Neural cell (in vitro differentiated cells): Measurements from ENCODE around the gene NAMPT. TPM values are rescaled to one million over a fixed set of nuclear protein-coding genes. Genes with fewer than 3 reads are reported as not detected.

Experiments
- H2AFZ ChIP-seq: fragments of 200-600, 300-800 bp; sonication (generic), shearing (Covaris generic); 2 replicates; pipeline ENCODE4 v1.6.0; 2014; ENCODE audit warnings: low read depth, mild to moderate bottlenecking, antibody characterized with exemption, low read length, moderate library complexity
- H3F3A ChIP-seq: fragments of 200-600 bp; shearing (Covaris generic); 2 replicates; pipeline ENCODE4 v1.6.1; 2016; ENCODE audit warnings: mild to moderate bottlenecking, moderate library complexity, mixed read lengths, antibody characterized with exemption, low read length; ENCODE audit not compliant: insufficient read depth, poor library complexity, severe bottlenecking
- H3K27ac ChIP-seq: fragments of 200-600, 300-800 bp; sonication (generic), shearing (Covaris generic); 2 replicates; pipeline ENCODE4 v1.5.1; 2014; ENCODE audit warnings: mild to moderate bottlenecking, low read length, moderate library complexity
- H3K27me3 ChIP-seq: fragments of 300-800, 200-600 bp; sonication (generic), shearing (Covaris generic); 2 replicates; pipeline ENCODE4 v1.6.0; 2014; ENCODE audit warnings: mild to moderate bottlenecking, low read depth, low read length, moderate library complexity; ENCODE audit not compliant: insufficient read depth
- H3K36me3 ChIP-seq: fragments of 300-800, 200-600 bp; sonication (generic), shearing (Covaris generic); 2 replicates; pipeline ENCODE4 v1.5.1; 2014; ENCODE audit warnings: mild to moderate bottlenecking, antibody characterized with exemption, low read length, moderate library complexity; ENCODE audit not compliant: insufficient read depth
- H3K4me2 ChIP-seq: fragments of 300-800, 200-600 bp; sonication (generic), shearing (Covaris generic); 2 replicates; pipeline ENCODE4 v1.6.0; 2014; ENCODE audit warnings: mild to moderate bottlenecking, low read length
- H3K4me3 ChIP-seq: fragments of 300-800, 200-600 bp; sonication (generic), shearing (Covaris generic); 2 replicates; pipeline ENCODE4 v1.5.1; 2014; ENCODE audit warnings: mild to moderate bottlenecking, low read length, moderate library complexity
- H3K79me2 ChIP-seq: fragments of 200-600 bp; shearing (Covaris generic); replicated peaks from 2 replicates; pipeline ENCODE4 v1.6.0; 2014; ENCODE audit warnings: mild to moderate bottlenecking, low read length, moderate library complexity; ENCODE audit not compliant: insufficient read depth
- H3K9ac ChIP-seq: fragments of 300-800, 200-600 bp; sonication (generic), shearing (Covaris generic); 2 replicates; pipeline ENCODE4 v1.6.1; 2016; ENCODE audit warnings: mild to moderate bottlenecking, low read length, mixed read lengths
- H3K9me2 ChIP-seq: fragments of 200-600 bp; shearing (Covaris generic); 2 replicates; pipeline ENCODE4 v1.6.1; 2016; ENCODE audit warnings: mild to moderate bottlenecking, low read length, mixed read lengths; ENCODE audit not compliant: insufficient read depth
- H3K9me3 ChIP-seq: fragments of 200-600, 300-800 bp; sonication (generic), shearing (Covaris generic); 2 replicates; pipeline ENCODE4 v1.6.1; 2016; ENCODE audit warnings: mild to moderate bottlenecking, mixed run types, low read length, moderate library complexity, mixed read lengths
- H4K20me1 ChIP-seq: fragments of 200-600 bp; shearing (Covaris generic); 2 replicates; pipeline ENCODE4 v1.6.1; 2016; ENCODE audit warnings: mild to moderate bottlenecking, mixed run types; ENCODE audit not compliant: insufficient read depth
- CTCF ChIP-seq: fragments of 450-650 bp; IDR thresholded peaks from 2 replicates; pipeline ENCODE4 v1.5.1; 2014; ENCODE audit warnings: antibody characterized with exemption, mild to moderate bottlenecking, moderate library complexity; ENCODE audit not compliant: poor library complexity, severe bottlenecking
- EP300 ChIP-seq: fragments of 450-650 bp; conservative IDR thresholded peaks from 2 replicates; pipeline ENCODE4 v1.6.1; 2014; ENCODE audit warnings: antibody characterized with exemption, mild to moderate bottlenecking, moderate library complexity; ENCODE audit not compliant: poor library complexity, severe bottlenecking
- EZH2 ChIP-seq: fragments of 200-600, 300-800 bp; shearing (Covaris generic), sonication (generic); IDR thresholded peaks from 2 replicates; pipeline ENCODE4 v1.6.1; 2014; ENCODE audit warnings: antibody characterized with exemption, low read length, borderline replicate concordance, mild to moderate bottlenecking; ENCODE audit not compliant: insufficient read depth, poor library complexity, severe bottlenecking
- MXI1 ChIP-seq: fragments of 450-650 bp; conservative IDR thresholded peaks from 2 replicates; pipeline ENCODE4 v1.6.1; 2014; ENCODE audit warnings: antibody characterized with exemption, mild to moderate bottlenecking; ENCODE audit not compliant: poor library complexity, severe bottlenecking
- POLR2AphosphoS5 ChIP-seq: IDR thresholded peaks from 2 replicates; pipeline ENCODE4 v1.6.1; 2012
- RAD21 ChIP-seq: fragments of 450-650 bp; conservative IDR thresholded peaks from 2 replicates; pipeline ENCODE4 v1.6.1; 2014; ENCODE audit warnings: antibody characterized with exemption, mild to moderate bottlenecking, moderate library complexity
- REST ChIP-seq: IDR thresholded peaks from 2 replicates; pipeline ENCODE4 v1.6.1; 2012; ENCODE audit warnings: borderline replicate concordance
- SMC3 ChIP-seq: fragments of 450-650 bp; conservative IDR thresholded peaks from 2 replicates; pipeline ENCODE4 v1.6.1; 2014; ENCODE audit warnings: antibody characterized with exemption, mild to moderate bottlenecking, moderate library complexity; ENCODE audit not compliant: poor library complexity
- TAF1 ChIP-seq: IDR thresholded peaks from 2 replicates; pipeline ENCODE4 v1.6.1; 2012; ENCODE audit warnings: low read depth
- polyA plus RNA-seq: library from polyadenylated mRNA; depleted of rRNA; stranded (reverse); fragments of >200 nt; gene quantifications from 2 replicates; pipeline ENCODE4 v1.2.3, GENCODE V29; 2014

NAMPT gene
- polyA plus RNA-seq, 1 donor from 2014 or later: 34.0 TPM

GRCh38 chr7:106313456-106313901, 28.7 kb upstream of the NAMPT start:
- no peaks in the 10 kb centered on the region for H3K9me2 ChIP-seq
- no peaks in the 10 kb centered on the region for H4K20me1 ChIP-seq
- no peaks in the 10 kb centered on the region for H3K79me2 ChIP-seq
- no peak for TF ChIP-seq EP300
- no peak for TF ChIP-seq POLR2AphosphoS5
- TF ChIP-seq MXI1: no peak
- no peak for TF ChIP-seq CTCF
- no peak for TF ChIP-seq SMC3
- TF ChIP-seq RAD21: no peak
- no peak for TF ChIP-seq EZH2
- TF ChIP-seq REST: no peak
- TF ChIP-seq TAF1: no peak
- H3K27ac ChIP-seq: no peak overlapping the region
- H2AFZ ChIP-seq: no peak overlapping the region
- no peaks in the 10 kb centered on the region for H3F3A ChIP-seq
- H3K4me2 ChIP-seq: no peak overlapping the region
- H3K27me3 ChIP-seq: no peaks in the 10 kb centered on the region
- H3K9ac ChIP-seq: no peak overlapping the region
- H3K9me3 ChIP-seq: no peaks in the 10 kb centered on the region
- no peak overlapping the region for H3K4me3 ChIP-seq
- H3K36me3 ChIP-seq: no peaks in the 10 kb centered on the region

GRCh38 chr7:106312906-106313305, 28.1 kb upstream of the NAMPT start:
- Histone ChIP-seq H3K79me2 (no peaks in the 10 kb centered on the region), H4K20me1 (no peaks in the 10 kb centered on the region), H3K9me3 (no peaks in the 10 kb centered on the region), H3K4me2 (no peak overlapping the region), H3F3A (no peaks in the 10 kb centered on the region), H3K27ac (no peak overlapping the region), H3K9ac (no peak overlapping the region), H2AFZ (no peak overlapping the region), H3K36me3 (no peaks in the 10 kb centered on the region), H3K27me3 (no peaks in the 10 kb centered on the region), H3K9me2 (no peaks in the 10 kb centered on the region), H3K4me3 (no peak overlapping the region)
- TF ChIP-seq RAD21 (no peak), SMC3 (no peak), TAF1 (no peak), MXI1 (no peak), EZH2 (no peak), CTCF (no peak), REST (no peak), EP300 (no peak), POLR2AphosphoS5 (no peak)
